Measurements from ENCODE around the gene ATG7.
"Not testable (repeated sequence)": the region's sequence is repeated elsewhere in the genome, so short reads cannot be mapped to it uniquely, and the experiment has no call there.

ATG7 gene

GRCh38 chr3:11478167-11478566 lies 206.0 kb downstream of the ATG7 start:
- DNase-seq (ENCODE audit: insufficient read length, low spot score) (no peak), FAIRE-seq (no peak)
- TF ChIP-seq, protein P1, sequence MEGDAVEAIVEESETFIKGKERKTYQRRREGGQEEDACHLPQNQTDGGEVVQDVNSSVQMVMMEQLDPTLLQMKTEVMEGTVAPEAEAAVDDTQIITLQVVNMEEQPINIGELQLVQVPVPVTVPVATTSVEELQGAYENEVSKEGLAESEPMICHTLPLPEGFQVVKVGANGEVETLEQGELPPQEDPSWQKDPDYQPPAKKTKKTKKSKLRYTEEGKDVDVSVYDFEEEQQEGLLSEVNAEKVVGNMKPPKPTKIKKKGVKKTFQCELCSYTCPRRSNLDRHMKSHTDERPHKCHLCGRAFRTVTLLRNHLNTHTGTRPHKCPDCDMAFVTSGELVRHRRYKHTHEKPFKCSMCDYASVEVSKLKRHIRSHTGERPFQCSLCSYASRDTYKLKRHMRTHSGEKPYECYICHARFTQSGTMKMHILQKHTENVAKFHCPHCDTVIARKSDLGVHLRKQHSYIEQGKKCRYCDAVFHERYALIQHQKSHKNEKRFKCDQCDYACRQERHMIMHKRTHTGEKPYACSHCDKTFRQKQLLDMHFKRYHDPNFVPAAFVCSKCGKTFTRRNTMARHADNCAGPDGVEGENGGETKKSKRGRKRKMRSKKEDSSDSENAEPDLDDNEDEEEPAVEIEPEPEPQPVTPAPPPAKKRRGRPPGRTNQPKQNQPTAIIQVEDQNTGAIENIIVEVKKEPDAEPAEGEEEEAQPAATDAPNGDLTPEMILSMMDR (IDR thresholded peaks at IDR 0.05; ENCODE audit: insufficient read depth, missing control alignments): no peak

DNA sequence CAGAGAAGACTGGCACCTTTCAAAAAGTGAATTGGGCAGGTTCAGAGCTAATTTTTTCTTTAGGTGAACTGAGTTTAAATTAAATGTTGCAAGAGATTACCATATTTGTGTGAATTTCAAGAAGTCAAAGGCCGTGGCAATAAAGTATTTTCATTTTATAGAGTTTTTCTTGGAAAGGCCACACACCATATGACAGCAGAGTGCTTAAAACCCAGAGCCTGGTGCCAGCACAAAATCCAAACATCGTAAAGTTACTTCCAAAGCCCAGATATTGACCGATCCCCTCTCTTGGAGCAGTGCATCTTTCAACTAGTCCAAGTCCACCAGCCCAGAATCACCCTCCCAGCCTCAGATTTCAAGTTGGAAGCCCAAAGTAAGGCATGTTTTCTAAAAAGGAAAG lies 207.0 kb downstream of the ATG7 start:
- DNase-seq (ENCODE audit: insufficient read length, low spot score) (no peak), FAIRE-seq (no peak)
- TF ChIP-seq, protein P1 (IDR thresholded peaks at IDR 0.05; ENCODE audit: insufficient read depth, missing control alignments): no peak

- no peak for DNase-seq (ENCODE audit: insufficient read length, low spot score)
- TF ChIP-seq, protein P1 (IDR thresholded peaks at IDR 0.05; ENCODE audit: insufficient read depth, missing control alignments): no peak
- no peak for FAIRE-seq
Measured at GRCh38 chr3:11480663-11481298, 208.6 kb downstream of the ATG7 start.

DNA sequence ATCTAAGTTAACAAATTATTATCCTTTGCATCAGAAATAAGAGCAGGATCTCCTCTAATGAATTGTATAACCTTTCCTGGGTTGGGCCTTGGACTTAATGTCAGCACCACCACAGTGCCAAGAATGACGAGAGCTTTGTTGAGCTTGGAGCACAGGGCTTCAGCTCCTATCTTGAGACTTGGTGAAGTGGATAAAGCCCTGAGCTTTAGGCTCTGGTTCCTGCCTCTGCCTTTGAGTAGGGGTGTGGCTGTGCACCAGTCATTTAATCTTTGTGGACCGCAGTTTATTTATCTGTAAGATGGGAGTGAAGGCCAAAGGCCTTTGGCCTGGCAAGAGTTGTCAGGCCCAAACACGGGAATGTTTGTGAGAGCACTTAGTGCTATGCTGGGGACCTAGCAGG lies 209.4 kb downstream of the ATG7 start:
- TF ChIP-seq, protein P1 (IDR thresholded peaks at IDR 0.05; ENCODE audit: insufficient read depth, missing control alignments): no peak
- no peak for DNase-seq (ENCODE audit: insufficient read length, low spot score)
- no peak for FAIRE-seq

GRCh38 chr3:11482021-11482420 lies 209.8 kb downstream of the ATG7 start:
- TF ChIP-seq, protein P1 (IDR thresholded peaks at IDR 0.05; ENCODE audit: insufficient read depth, missing control alignments): no peak
- DNase-seq (ENCODE audit: insufficient read length, low spot score): no peak
- FAIRE-seq: no peak

- FAIRE-seq; DNase-seq (ENCODE audit: insufficient read length, low spot score): not testable (repeated sequence)
Measured at GRCh38 chr3:11488356-11488755, 216.2 kb downstream of the ATG7 start.

DNA sequence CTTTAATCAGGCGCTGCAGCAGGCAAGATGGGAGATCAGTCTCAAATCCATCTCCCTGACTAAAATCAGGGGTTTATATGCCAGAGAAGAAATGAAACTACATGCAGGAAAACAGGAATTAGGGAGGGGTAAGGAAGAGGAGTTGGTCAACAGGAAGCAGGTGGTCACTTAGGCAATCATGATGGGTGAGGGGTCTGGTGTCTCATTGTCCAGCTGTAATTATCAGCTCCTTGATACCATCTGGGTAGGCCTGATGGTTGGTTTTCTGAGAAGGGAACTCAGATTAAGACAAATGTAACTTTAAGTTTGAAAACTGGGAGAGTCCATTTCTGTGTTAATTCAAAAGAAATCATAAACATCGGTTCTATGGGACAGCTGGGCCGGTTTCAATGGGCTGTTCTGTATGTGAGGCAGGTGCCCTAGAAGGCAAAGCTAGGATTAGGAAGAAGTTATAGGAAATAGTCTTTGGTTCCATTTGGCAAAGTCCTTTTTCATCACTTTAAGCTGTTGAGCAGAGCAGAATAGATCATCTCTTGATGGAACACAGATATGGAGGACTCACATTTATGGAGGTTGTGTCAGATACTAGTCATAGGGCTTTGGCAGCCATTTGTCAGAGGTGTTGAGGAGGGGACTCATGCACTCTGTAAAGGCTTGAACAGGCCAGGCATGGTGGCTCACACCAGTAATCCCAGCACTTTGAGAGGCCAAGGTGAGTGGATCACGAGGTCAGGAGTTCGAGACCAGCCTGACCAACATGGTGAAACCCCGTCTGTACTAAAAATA lies 222.1 kb downstream of the ATG7 start:
- TF ChIP-seq, protein P1 (IDR thresholded peaks at IDR 0.05; ENCODE audit: insufficient read depth, missing control alignments): no peak
- DNase-seq (ENCODE audit: insufficient read length, low spot score) (no peak), FAIRE-seq (no peak)

Data from D721Med (cell line).